A673 (cell line): ENCODE results near the gene CPN2.

Source experiments
- EZH2 ChIP-seq: fragments of 200-600 bp; sonication (generic); IDR thresholded peaks from 2 replicates; pipeline ENCODE4 v1.6.1; 2017; ENCODE audit warnings: borderline replicate concordance, low read depth, mild to moderate bottlenecking, mixed read lengths, antibody characterized with exemption, low read length; ENCODE audit not compliant: poor library complexity, severe bottlenecking
- TF ChIP-seq, protein P1 (sequence below): fragments of 300-800, 200-600 bp; sonication (generic); conservative IDR thresholded peaks from 2 replicates; pipeline ENCODE4 v1.5.1; 2017; ENCODE audit warnings: low read depth, mild to moderate bottlenecking, antibody characterized with exemption, low read length, moderate library complexity, mixed read lengths

DNA sequence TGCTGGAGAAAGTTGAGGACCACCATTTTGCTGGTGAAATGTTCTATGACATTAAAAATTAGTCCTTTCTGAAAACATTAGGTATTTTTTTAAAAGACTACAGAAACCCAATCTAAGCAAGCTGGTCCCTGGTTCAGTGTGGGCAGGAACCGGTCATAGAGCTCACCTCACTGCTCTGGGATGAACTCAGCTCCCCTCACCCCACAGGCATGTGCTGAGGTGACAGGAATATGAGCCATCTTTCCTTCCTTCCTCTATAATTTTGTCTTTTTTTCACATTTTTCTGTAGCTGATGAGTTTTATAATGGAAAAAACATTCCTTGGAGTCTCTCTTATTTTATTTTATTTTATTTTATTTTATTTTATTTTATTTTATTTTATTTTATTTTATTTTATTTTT is 26.6 kb upstream of the CPN2 start:
- TF ChIP-seq EZH2: no peak
- TF ChIP-seq, protein P1, sequence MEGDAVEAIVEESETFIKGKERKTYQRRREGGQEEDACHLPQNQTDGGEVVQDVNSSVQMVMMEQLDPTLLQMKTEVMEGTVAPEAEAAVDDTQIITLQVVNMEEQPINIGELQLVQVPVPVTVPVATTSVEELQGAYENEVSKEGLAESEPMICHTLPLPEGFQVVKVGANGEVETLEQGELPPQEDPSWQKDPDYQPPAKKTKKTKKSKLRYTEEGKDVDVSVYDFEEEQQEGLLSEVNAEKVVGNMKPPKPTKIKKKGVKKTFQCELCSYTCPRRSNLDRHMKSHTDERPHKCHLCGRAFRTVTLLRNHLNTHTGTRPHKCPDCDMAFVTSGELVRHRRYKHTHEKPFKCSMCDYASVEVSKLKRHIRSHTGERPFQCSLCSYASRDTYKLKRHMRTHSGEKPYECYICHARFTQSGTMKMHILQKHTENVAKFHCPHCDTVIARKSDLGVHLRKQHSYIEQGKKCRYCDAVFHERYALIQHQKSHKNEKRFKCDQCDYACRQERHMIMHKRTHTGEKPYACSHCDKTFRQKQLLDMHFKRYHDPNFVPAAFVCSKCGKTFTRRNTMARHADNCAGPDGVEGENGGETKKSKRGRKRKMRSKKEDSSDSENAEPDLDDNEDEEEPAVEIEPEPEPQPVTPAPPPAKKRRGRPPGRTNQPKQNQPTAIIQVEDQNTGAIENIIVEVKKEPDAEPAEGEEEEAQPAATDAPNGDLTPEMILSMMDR: no peak
